Measurements from ENCODE around the gene FIS1. TPM values are rescaled to one million over a fixed set of nuclear protein-coding genes. Genes with fewer than 3 reads are reported as not detected.

Gene FIS1
- total RNA-seq, 1 donor from 2014 or later: 140 TPM

- Histone ChIP-seq H3K79me2 (ENCODE audit: insufficient read depth, low read length) (peaks cover 5% of the 10 kb centered on the region), H3K4me3 (ENCODE audit: insufficient read depth, low read depth, low read length) (no peak overlapping the region), H2AFZ (ENCODE audit: low read depth, low read length) (no peak overlapping the region), H3K27me3 (ENCODE audit: insufficient read depth, low read length) (no peaks in the 10 kb centered on the region), H3K27ac (ENCODE audit: low read depth, low read length) (no peak overlapping the region), H3K4me2 (ENCODE audit: low read length) (no peak overlapping the region), H3K36me3 (ENCODE audit: insufficient read depth, low read length) (peaks cover 6% of the 10 kb centered on the region), H3K9ac (ENCODE audit: low read length) (no peak overlapping the region), H4K20me1 (ENCODE audit: insufficient read depth, low read length) (peaks cover 31% of the 10 kb centered on the region), H3K4me1 (ENCODE audit: insufficient read depth, low read length) (peaks cover under 1% of the 10 kb centered on the region), H3K9me3 (ENCODE audit: insufficient read depth, low read depth, low read length) (no peaks in the 10 kb centered on the region)
- Mint-ChIP-seq H3K36me3 (ENCODE audit: low read depth, unreplicated experiment) (peaks cover 13% of the 10 kb centered on the region), H3K4me1 (ENCODE audit: low read depth, unreplicated experiment) (no peaks in the 10 kb centered on the region), H3K9me3 (ENCODE audit: unreplicated experiment) (no peaks in the 10 kb centered on the region), H3K27me3 (ENCODE audit: low read depth, unreplicated experiment) (no peaks in the 10 kb centered on the region), H3K27ac (ENCODE audit: unreplicated experiment) (no peak overlapping the region), H3K4me3 (ENCODE audit: unreplicated experiment) (no peak overlapping the region)
- TF ChIP-seq CTCF (IDR thresholded peaks at IDR 0.05; ENCODE audit: insufficient read depth, low read depth, low read length): no peak
- TF ChIP-seq EZH2 (IDR thresholded peaks at IDR 0.05; ENCODE audit: insufficient read depth, low read length): no peak
- FAIRE-seq (no peak), DNase-seq (ENCODE audit: low read depth) (no peak)
Measured at GRCh38 chr7:101210143-101210542, 34.7 kb downstream of the FIS1 start.

GRCh38 chr7:101208794-101209193 is 36.1 kb downstream of the FIS1 start:
- H4K20me1 ChIP-seq (ENCODE audit: insufficient read depth, low read length): peaks cover 26% of the 10 kb centered on the region
- TF ChIP-seq CTCF (IDR thresholded peaks at IDR 0.05; ENCODE audit: insufficient read depth, low read depth, low read length): no peak
- no peak for TF ChIP-seq EZH2 (IDR thresholded peaks at IDR 0.05; ENCODE audit: insufficient read depth, low read length)
- H3K27ac ChIP-seq (ENCODE audit: low read depth, low read length): no peak overlapping the region
- no peak overlapping the region for H3K4me2 ChIP-seq (ENCODE audit: low read length)
- DNase-seq (ENCODE audit: low read depth): no peak
- no peaks in the 10 kb centered on the region for H3K9me3 ChIP-seq (ENCODE audit: insufficient read depth, low read depth, low read length)
- no peaks in the 10 kb centered on the region for H3K9me3 Mint-ChIP-seq (ENCODE audit: unreplicated experiment)
- H3K27me3 Mint-ChIP-seq (ENCODE audit: low read depth, unreplicated experiment): peaks cover 3% of the 10 kb centered on the region
- no peak overlapping the region for H3K27ac Mint-ChIP-seq (ENCODE audit: unreplicated experiment)
- H3K4me1 Mint-ChIP-seq (ENCODE audit: low read depth, unreplicated experiment): no peaks in the 10 kb centered on the region
- H3K36me3 Mint-ChIP-seq (ENCODE audit: low read depth, unreplicated experiment): peaks cover 9% of the 10 kb centered on the region
- no peak overlapping the region for H3K9ac ChIP-seq (ENCODE audit: low read length)
- no peak for FAIRE-seq
- no peaks in the 10 kb centered on the region for H3K4me1 ChIP-seq (ENCODE audit: insufficient read depth, low read length)
- H3K79me2 ChIP-seq (ENCODE audit: insufficient read depth, low read length): no peaks in the 10 kb centered on the region
- no peaks in the 10 kb centered on the region for H3K27me3 ChIP-seq (ENCODE audit: insufficient read depth, low read length)
- H3K4me3 Mint-ChIP-seq (ENCODE audit: unreplicated experiment): no peak overlapping the region
- H3K36me3 ChIP-seq (ENCODE audit: insufficient read depth, low read length): peaks cover 6% of the 10 kb centered on the region
- no peak overlapping the region for H3K4me3 ChIP-seq (ENCODE audit: insufficient read depth, low read depth, low read length)
- no peak overlapping the region for H2AFZ ChIP-seq (ENCODE audit: low read depth, low read length)

- DNase-seq (ENCODE audit: low read depth) (no peak), FAIRE-seq (no peak)
- Histone ChIP-seq H3K9ac (ENCODE audit: low read length) (no peak overlapping the region), H3K27me3 (ENCODE audit: insufficient read depth, low read length) (peaks cover 5% of the 10 kb centered on the region), H3K79me2 (ENCODE audit: insufficient read depth, low read length) (no peaks in the 10 kb centered on the region), H3K27ac (ENCODE audit: low read depth, low read length) (no peak overlapping the region), H3K4me3 (ENCODE audit: insufficient read depth, low read depth, low read length) (no peak overlapping the region), H2AFZ (ENCODE audit: low read depth, low read length) (no peak overlapping the region), H3K9me3 (ENCODE audit: insufficient read depth, low read depth, low read length) (no peaks in the 10 kb centered on the region), H3K4me1 (ENCODE audit: insufficient read depth, low read length) (no peaks in the 10 kb centered on the region), H3K4me2 (ENCODE audit: low read length) (no peak overlapping the region), H4K20me1 (ENCODE audit: insufficient read depth, low read length) (peaks cover 30% of the 10 kb centered on the region), H3K36me3 (ENCODE audit: insufficient read depth, low read length) (peaks cover 3% of the 10 kb centered on the region)
- H3K27me3 Mint-ChIP-seq (ENCODE audit: low read depth, unreplicated experiment): peaks cover 16% of the 10 kb centered on the region
- peaks cover 9% of the 10 kb centered on the region for H3K36me3 Mint-ChIP-seq (ENCODE audit: low read depth, unreplicated experiment)
- TF ChIP-seq CTCF (IDR thresholded peaks at IDR 0.05; ENCODE audit: insufficient read depth, low read depth, low read length): no peak
- TF ChIP-seq EZH2 (IDR thresholded peaks at IDR 0.05; ENCODE audit: insufficient read depth, low read length): no peak
- H3K4me3 Mint-ChIP-seq (ENCODE audit: unreplicated experiment): no peak overlapping the region
- no peaks in the 10 kb centered on the region for H3K9me3 Mint-ChIP-seq (ENCODE audit: unreplicated experiment)
- no peaks in the 10 kb centered on the region for H3K4me1 Mint-ChIP-seq (ENCODE audit: low read depth, unreplicated experiment)
- H3K27ac Mint-ChIP-seq (ENCODE audit: unreplicated experiment): no peak overlapping the region
Measured at GRCh38 chr7:101207459-101207858, 37.4 kb downstream of the FIS1 start.

Data from astrocyte (in vitro differentiated cells and primary cell).